CD4-positive, alpha-beta T cell (primary cell): ENCODE measurements around the gene BAK1. TPM values are rescaled to one million over a fixed set of nuclear protein-coding genes. Genes with fewer than 3 reads are reported as not detected.
"Not testable (repeated sequence)": the region's sequence is repeated elsewhere in the genome, so short reads cannot be mapped to it uniquely, and the experiment has no call there.

ENCODE experiments used
- ATAC-seq: fragments of 200-7000 bp; cut with Tn5 transposase; one replicate; pipeline ENCODE4 v1.10.0; 2022; ENCODE audit warnings: mild to moderate bottlenecking; ENCODE audit not compliant: poor library complexity
- CTCF ChIA-PET: fragments of 350-600 bp; sonication (Branson Sonifier 250); formaldehyde crosslinking; loops from one replicate; lab custom pipeline; 2021; ENCODE audit warnings: antibody characterized with exemption, inconsistent platforms; lab: Charles Lee
- POLR2A ChIA-PET: fragments of 350-600 bp; sonication (Branson Sonifier 250); formaldehyde crosslinking; loops from one replicate; lab custom pipeline; 2021; ENCODE audit warnings: antibody characterized with exemption, inconsistent platforms; lab: Charles Lee
- DNase-seq, 14 experiments: peaks; one replicate each; pipeline ENCODE4 v3.0.0-alpha.2; 2013 to 2020; ENCODE audit warnings: mixed read lengths in 2 of 14
- H3K27ac ChIP-seq, 2 donors: one replicate each; pipeline versions ENCODE4 v1.5.1 to v1.7.0; 2013; ENCODE audit warnings: low read length in 2 of 2, low read depth in 1 of 2, mild to moderate bottlenecking in 1 of 2
- H3K27me3 ChIP-seq, 2 experiments: 1 replicate in 1 of 2; 2 replicates in 1 of 2; pipeline versions ENCODE4 v1.6.1 to v1.7.0; 2013; ENCODE audit warnings: low read length in 2 of 2, control low read depth in 1 of 2, mild to moderate bottlenecking in 1 of 2, moderate library complexity in 1 of 2; ENCODE audit not compliant: insufficient read depth in 2 of 2, control insufficient read depth in 1 of 2
- H3K36me3 ChIP-seq: one replicate; pipeline ENCODE4 v1.6.1; 2013; ENCODE audit warnings: low read length, control low read depth; ENCODE audit not compliant: insufficient read depth
- H3K4me1 ChIP-seq: one replicate; pipeline ENCODE4 v1.6.1; 2013; ENCODE audit warnings: low read length, control low read depth; ENCODE audit not compliant: insufficient read depth
- H3K4me3 ChIP-seq: one replicate; pipeline ENCODE4 v1.5.1; 2013; ENCODE audit warnings: mild to moderate bottlenecking, low read length, moderate library complexity
- H3K9me3 ChIP-seq, 2 experiments: 1 replicate in 1 of 2; 2 replicates in 1 of 2; pipeline versions ENCODE4 v1.6.1 to v1.7.0; 2013; ENCODE audit warnings: low read length in 2 of 2, mild to moderate bottlenecking in 2 of 2, control low read depth in 1 of 2, moderate library complexity in 1 of 2; ENCODE audit not compliant: control insufficient read depth in 1 of 2, insufficient read depth in 1 of 2
- H3K27ac Mint-ChIP-seq: one replicate; pipeline ENCODE4 v1.8.0; 2020; ENCODE audit warnings: mixed read lengths
- H3K27me3 Mint-ChIP-seq: one replicate; pipeline ENCODE4 v1.8.0; 2021; ENCODE audit warnings: mixed read lengths
- H3K36me3 Mint-ChIP-seq: one replicate; pipeline ENCODE4 v1.8.0; 2021; ENCODE audit warnings: low read depth, mixed read lengths
- H3K4me1 Mint-ChIP-seq: one replicate; pipeline ENCODE4 v1.8.0; 2021; ENCODE audit warnings: low read depth, mixed read lengths
- H3K4me3 Mint-ChIP-seq: one replicate; pipeline ENCODE4 v1.8.0; 2020; ENCODE audit warnings: mild to moderate bottlenecking, mixed read lengths
- H3K9me3 Mint-ChIP-seq: one replicate; pipeline ENCODE4 v1.8.0; 2020; ENCODE audit warnings: mixed read lengths
- intact Hi-C, 2 experiments: fragments of 100-400 bp; cut with DNase I in 1 of 2; cut with micrococcal nuclease in 1 of 2; formaldehyde crosslinking; loops; one replicate each; pipeline versions ENCODE4 v1.15.1 to v1.9.0; 2023 to 2025; cut with DNase I, micrococcal nuclease
- total RNA-seq, 174 experiments: library from RNA in 2 of 174; stranded (reverse) in 2 of 174; gene quantifications; one replicate each; pipeline ENCODE4 v1.2.3 and lab custom pipeline; 2021 to 2026
- TF ChIP-seq, protein P1 (sequence below): fragments of 200-600 bp; IDR thresholded peaks from one replicate; pipeline ENCODE4 v1.8.0; 2022; ENCODE audit warnings: antibody characterized with exemption, mild to moderate bottlenecking

Gene BAK1
- total RNA-seq, 2 experiments from 2014 or later: 38.3 to 40.8 TPM

GRCh38 chr6:33600761-33601160 lies 20.7 kb upstream of the BAK1 start:
- H3K36me3 ChIP-seq: no peaks in the 10 kb centered on the region
- H3K27ac Mint-ChIP-seq: no peak overlapping the region
- H3K9me3 ChIP-seq: peaks cover 0 to 8% of the 10 kb centered on the region in 2 experiments
- no peak for DNase-seq
- ChIA-PET CTCF (no interaction called here), POLR2A (no interaction called here)
- no peak for ATAC-seq
- no peaks in the 10 kb centered on the region for H3K36me3 Mint-ChIP-seq
- H3K27me3 Mint-ChIP-seq: no peaks in the 10 kb centered on the region
- no peaks in the 10 kb centered on the region for H3K9me3 Mint-ChIP-seq
- intact Hi-C loops: no loop called here
- peaks cover 24% of the 10 kb centered on the region for H3K4me1 ChIP-seq
- no peak overlapping the region for H3K4me3 ChIP-seq
- no peak overlapping the region for H3K4me3 Mint-ChIP-seq
- TF ChIP-seq, protein P1, sequence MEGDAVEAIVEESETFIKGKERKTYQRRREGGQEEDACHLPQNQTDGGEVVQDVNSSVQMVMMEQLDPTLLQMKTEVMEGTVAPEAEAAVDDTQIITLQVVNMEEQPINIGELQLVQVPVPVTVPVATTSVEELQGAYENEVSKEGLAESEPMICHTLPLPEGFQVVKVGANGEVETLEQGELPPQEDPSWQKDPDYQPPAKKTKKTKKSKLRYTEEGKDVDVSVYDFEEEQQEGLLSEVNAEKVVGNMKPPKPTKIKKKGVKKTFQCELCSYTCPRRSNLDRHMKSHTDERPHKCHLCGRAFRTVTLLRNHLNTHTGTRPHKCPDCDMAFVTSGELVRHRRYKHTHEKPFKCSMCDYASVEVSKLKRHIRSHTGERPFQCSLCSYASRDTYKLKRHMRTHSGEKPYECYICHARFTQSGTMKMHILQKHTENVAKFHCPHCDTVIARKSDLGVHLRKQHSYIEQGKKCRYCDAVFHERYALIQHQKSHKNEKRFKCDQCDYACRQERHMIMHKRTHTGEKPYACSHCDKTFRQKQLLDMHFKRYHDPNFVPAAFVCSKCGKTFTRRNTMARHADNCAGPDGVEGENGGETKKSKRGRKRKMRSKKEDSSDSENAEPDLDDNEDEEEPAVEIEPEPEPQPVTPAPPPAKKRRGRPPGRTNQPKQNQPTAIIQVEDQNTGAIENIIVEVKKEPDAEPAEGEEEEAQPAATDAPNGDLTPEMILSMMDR: no peak
- H3K4me1 Mint-ChIP-seq: no peaks in the 10 kb centered on the region
- no peak overlapping the region for H3K27ac ChIP-seq
- no peaks in the 10 kb centered on the region for H3K27me3 ChIP-seq

GRCh38 chr6:33599413-33599938 lies 19.4 kb upstream of the BAK1 start:
- H3K4me3 Mint-ChIP-seq: no peak overlapping the region
- intact Hi-C loops: no loop called here
- Histone ChIP-seq H3K4me1 (peaks cover 24% of the 10 kb centered on the region), H3K36me3 (no peaks in the 10 kb centered on the region), H3K27me3 (no peaks in the 10 kb centered on the region), H3K4me3 (no peak overlapping the region), H3K9me3 (peaks cover 0 to 5% of the 10 kb centered on the region in 2 experiments), H3K27ac (no peak overlapping the region)
- POLR2A ChIA-PET: no interaction called here
- H3K27ac Mint-ChIP-seq: no peak overlapping the region
- CTCF ChIA-PET: interaction anchor here (0.8 kb wide), 1 partner anchor 10 kb away, joined by 5 read pairs; no protein-coding TSS in a partner anchor
- no peaks in the 10 kb centered on the region for H3K36me3 Mint-ChIP-seq
- DNase-seq (no peak), ATAC-seq (no peak)
- H3K27me3 Mint-ChIP-seq: no peaks in the 10 kb centered on the region
- no peaks in the 10 kb centered on the region for H3K4me1 Mint-ChIP-seq
- TF ChIP-seq, protein P1: no peak
- H3K9me3 Mint-ChIP-seq: no peaks in the 10 kb centered on the region

DNA sequence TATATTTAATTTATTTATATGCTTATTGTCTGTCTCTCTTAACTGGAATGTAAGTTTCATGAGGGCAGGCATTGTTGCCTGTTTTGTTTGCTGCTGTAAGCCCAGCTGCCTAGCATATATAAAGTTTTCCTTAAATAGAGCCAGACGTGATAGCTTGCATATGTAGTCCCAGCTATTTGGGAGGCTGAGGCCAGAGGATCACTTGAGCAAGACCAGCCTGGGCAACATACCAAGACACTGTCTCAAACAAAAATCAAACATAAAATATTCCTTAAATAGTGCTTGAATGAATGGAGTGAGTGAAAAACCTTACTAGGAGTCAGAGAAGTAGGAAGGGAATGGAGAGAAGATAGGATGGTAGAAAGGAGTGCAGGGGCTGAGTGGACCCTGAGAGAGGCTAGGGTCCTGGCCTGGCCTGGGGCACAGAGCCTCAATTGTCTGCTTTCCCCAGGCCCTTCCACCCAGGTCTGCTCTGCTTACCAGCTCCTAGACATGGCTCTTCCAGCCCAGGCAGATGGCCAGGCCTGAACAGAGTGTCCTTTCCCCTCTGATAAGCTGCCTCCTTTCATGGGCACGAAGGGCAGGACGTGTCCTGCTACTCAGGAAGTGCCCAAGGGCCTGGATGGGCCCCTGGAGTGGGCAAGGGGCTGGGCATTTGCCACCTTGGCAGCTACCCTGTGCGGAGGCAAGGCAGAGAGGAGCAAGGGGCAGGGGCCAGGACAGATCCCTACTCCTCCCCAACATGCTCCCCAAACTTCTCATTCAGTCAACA lies 17.7 kb upstream of the BAK1 start:
- no peaks in the 10 kb centered on the region for H3K27me3 ChIP-seq
- no peak for ATAC-seq
- H3K4me3 ChIP-seq: no peak overlapping the region
- H3K36me3 ChIP-seq: no peaks in the 10 kb centered on the region
- DNase-seq: no peak
- H3K4me1 ChIP-seq: peaks cover 37% of the 10 kb centered on the region
- Mint-ChIP-seq H3K9me3 (no peaks in the 10 kb centered on the region), H3K4me3 (no peak overlapping the region), H3K4me1 (peaks cover 9% of the 10 kb centered on the region), H3K27me3 (no peaks in the 10 kb centered on the region), H3K36me3 (no peaks in the 10 kb centered on the region), H3K27ac (no peak overlapping the region)
- TF ChIP-seq, protein P1: no peak
- ChIA-PET CTCF (no interaction called here), POLR2A (interaction anchor here (1.0 kb wide), 1 partner anchor 17 kb away, joined by 3 read pairs; no protein-coding TSS in a partner anchor)
- H3K9me3 ChIP-seq: no peaks in the 10 kb centered on the region
- no peak overlapping the region for H3K27ac ChIP-seq
- intact Hi-C loops: no loop called here

GRCh38 chr6:33596894-33597293 lies 16.8 kb upstream of the BAK1 start:
- H3K27me3 Mint-ChIP-seq, H3K27ac Mint-ChIP-seq, H3K27me3 ChIP-seq, H3K27ac ChIP-seq, H3K9me3 ChIP-seq, intact Hi-C loops, CTCF ChIA-PET, H3K36me3 ChIP-seq, ATAC-seq, H3K4me3 ChIP-seq, H3K36me3 Mint-ChIP-seq, H3K9me3 Mint-ChIP-seq: not testable (repeated sequence)
- peak in 1 of 14 experiments; percentile 35 for DNase-seq
- peaks cover 43% of the 10 kb centered on the region for H3K4me1 ChIP-seq
- POLR2A ChIA-PET: interaction anchor here (1.0 kb wide), 1 partner anchor 18 kb away, joined by 3 read pairs; no protein-coding TSS in a partner anchor
- Mint-ChIP-seq H3K4me3 (peak overlapping the region; percentile 54), H3K4me1 (peaks cover 17% of the 10 kb centered on the region)
